ENCODE results near the gene MRGPRF. TPM values are rescaled to one million over a fixed set of nuclear protein-coding genes. Genes with fewer than 3 reads are reported as not detected.

Gene MRGPRF, protein sequence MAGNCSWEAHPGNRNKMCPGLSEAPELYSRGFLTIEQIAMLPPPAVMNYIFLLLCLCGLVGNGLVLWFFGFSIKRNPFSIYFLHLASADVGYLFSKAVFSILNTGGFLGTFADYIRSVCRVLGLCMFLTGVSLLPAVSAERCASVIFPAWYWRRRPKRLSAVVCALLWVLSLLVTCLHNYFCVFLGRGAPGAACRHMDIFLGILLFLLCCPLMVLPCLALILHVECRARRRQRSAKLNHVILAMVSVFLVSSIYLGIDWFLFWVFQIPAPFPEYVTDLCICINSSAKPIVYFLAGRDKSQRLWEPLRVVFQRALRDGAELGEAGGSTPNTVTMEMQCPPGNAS
- total RNA-seq: 209 TPM

DNA sequence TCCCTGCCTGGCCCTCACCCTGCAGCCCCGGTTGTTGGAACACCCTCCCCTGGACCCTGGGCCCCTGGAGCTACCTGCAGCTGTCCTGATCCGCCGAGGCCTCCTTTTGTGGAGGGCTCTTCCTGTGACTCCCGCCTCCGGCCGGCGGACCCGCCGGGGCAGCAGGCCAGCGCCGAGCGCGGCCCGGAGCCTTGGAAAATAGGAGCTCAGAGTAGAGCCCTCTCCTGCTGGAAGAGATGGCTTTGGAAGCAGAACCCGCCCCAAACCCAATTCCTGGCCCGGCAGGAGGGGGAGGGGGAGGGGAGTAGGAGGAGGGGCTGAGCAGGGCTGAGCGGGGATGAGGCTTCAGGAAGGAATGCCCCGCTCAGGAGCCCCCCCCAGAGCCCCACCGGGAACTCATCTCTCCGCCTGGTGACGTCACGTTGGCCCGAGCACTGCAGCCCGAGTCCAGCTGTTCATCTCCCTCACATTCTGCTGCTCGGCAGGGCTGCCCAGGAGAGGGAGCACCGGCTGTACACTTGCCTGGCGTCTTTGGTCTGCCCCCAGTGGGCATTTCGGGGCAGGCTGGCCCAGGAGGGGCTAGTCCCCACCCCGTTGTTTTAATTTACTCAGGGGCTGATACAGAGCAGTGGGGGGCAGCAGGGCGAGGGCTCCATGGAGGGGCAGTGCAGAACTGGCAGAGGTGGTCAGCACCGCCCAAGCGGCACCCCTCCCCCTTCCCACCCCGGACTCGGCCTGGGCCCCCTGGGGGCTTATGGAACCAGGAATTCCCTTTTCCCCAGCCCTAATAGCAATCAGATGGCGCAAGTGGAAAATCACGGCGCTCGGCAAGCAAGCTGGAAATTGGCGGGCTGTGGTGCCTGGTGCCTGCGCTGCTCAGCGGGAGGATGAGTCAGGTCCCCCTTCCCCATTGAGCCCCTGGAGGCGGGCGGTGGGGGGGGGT lies at the start of gene MRGPRF:
TSS of gene MRGPRF (minus strand) at position 238 of the 943 bp plus-strand sequence. CDS start 3,345 bp downstream, outside the sequence.
- Histone ChIP-seq H3K9me3 (no peaks in the 10 kb centered on the region), H3K4me3 (peak within 1 kb of the TSS; percentile 75 to 84), H3K36me3 (peaks cover 0 to 1% of the 10 kb centered on the region in 2 donors), H3K4me1 (peaks cover 11 to 37% of the 10 kb centered on the region in 2 donors), H3K27ac (peak within 1 kb of the TSS; percentile 93 to 95), H3K27me3 (no peaks in the 10 kb centered on the region)
- intact Hi-C loops (cut with DNase I): loop anchor here (1.0 to 10.0 kb wide), 5 partner anchors 31 to 902 kb away; partner anchors contain the start of genes IGHMBP2, MRPL21 and TPCN2
- peak; percentile 82 to 98 for DNase-seq (ENCODE audit: low spot score in 2 of 2)
- TF ChIP-seq, protein P1, sequence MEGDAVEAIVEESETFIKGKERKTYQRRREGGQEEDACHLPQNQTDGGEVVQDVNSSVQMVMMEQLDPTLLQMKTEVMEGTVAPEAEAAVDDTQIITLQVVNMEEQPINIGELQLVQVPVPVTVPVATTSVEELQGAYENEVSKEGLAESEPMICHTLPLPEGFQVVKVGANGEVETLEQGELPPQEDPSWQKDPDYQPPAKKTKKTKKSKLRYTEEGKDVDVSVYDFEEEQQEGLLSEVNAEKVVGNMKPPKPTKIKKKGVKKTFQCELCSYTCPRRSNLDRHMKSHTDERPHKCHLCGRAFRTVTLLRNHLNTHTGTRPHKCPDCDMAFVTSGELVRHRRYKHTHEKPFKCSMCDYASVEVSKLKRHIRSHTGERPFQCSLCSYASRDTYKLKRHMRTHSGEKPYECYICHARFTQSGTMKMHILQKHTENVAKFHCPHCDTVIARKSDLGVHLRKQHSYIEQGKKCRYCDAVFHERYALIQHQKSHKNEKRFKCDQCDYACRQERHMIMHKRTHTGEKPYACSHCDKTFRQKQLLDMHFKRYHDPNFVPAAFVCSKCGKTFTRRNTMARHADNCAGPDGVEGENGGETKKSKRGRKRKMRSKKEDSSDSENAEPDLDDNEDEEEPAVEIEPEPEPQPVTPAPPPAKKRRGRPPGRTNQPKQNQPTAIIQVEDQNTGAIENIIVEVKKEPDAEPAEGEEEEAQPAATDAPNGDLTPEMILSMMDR (IDR thresholded peaks at IDR 0.05): peak; percentile 61 to 83 (median 70)

DNA sequence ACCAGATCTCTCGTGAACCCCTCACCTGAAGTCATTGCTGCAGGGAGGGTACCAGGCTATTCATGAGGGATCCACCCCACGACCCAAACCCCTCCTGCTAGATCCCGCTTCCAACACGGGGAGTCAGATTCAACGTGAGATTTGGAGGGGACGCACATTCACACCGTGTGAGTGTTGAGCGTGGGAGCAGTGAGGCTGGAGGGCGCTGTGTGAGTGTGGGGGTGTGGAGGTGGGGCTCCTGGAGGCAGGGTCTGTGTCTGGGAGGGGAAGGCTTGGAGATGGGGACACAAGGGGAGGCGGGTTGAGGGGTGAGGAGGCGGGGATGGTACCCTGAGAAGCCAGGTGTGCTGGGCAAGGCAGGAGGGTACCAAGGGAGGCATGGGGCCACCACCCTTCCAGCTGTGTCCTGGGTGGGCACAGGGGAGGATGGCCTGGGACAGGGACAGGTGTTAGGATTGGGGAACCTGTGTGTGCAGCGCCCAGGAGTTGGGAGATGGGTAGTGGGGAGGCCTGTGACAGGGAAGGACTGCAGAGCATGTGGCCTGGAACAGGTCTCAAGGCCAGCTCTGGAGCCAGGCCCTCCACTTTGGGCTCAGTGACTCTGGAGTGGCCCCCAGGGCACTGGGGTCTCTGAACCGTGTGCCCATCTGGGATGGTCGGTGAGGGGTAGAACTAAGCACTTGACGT lies 49.3 kb upstream of the MRGPRF start:
- Histone ChIP-seq H3K36me3 (peaks cover 49 to 71% of the 10 kb centered on the region in 2 donors), H3K4me1 (no peaks in the 10 kb centered on the region), H3K27me3 (no peaks in the 10 kb centered on the region), H3K27ac (no peak overlapping the region), H3K9me3 (no peaks in the 10 kb centered on the region), H3K4me3 (no peak overlapping the region)
- DNase-seq (ENCODE audit: low spot score in 2 of 2): no peak
- TF ChIP-seq, protein P1 (IDR thresholded peaks at IDR 0.05): no peak
- intact Hi-C loops (cut with DNase I): no loop called here

DNA sequence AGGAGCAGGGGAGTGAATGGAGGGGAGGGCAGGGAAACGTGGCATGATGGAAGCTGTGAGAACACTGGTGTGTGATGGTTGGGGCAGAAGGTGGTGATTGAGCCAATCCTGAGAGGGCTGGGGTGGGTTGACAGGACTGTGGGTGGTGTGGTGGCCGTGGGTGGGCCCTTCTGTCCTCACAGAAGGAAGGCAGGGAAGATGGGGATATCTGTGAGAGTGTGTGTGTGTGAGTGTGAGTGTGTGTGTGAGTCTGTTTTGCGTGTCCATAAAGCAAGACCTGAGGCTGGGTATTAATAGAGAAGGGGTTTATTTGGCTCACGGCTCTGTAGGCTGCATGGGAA lies 48.6 kb upstream of the MRGPRF start:
- Histone ChIP-seq H3K27me3 (no peaks in the 10 kb centered on the region), H3K36me3 (peaks cover 47 to 68% of the 10 kb centered on the region in 2 donors), H3K4me1 (no peaks in the 10 kb centered on the region), H3K27ac (no peak overlapping the region), H3K4me3 (no peak overlapping the region), H3K9me3 (no peaks in the 10 kb centered on the region)
- intact Hi-C loops (cut with DNase I): no loop called here
- TF ChIP-seq, protein P1 (IDR thresholded peaks at IDR 0.05): no peak
- DNase-seq (ENCODE audit: low spot score in 2 of 2): no peak

DNA sequence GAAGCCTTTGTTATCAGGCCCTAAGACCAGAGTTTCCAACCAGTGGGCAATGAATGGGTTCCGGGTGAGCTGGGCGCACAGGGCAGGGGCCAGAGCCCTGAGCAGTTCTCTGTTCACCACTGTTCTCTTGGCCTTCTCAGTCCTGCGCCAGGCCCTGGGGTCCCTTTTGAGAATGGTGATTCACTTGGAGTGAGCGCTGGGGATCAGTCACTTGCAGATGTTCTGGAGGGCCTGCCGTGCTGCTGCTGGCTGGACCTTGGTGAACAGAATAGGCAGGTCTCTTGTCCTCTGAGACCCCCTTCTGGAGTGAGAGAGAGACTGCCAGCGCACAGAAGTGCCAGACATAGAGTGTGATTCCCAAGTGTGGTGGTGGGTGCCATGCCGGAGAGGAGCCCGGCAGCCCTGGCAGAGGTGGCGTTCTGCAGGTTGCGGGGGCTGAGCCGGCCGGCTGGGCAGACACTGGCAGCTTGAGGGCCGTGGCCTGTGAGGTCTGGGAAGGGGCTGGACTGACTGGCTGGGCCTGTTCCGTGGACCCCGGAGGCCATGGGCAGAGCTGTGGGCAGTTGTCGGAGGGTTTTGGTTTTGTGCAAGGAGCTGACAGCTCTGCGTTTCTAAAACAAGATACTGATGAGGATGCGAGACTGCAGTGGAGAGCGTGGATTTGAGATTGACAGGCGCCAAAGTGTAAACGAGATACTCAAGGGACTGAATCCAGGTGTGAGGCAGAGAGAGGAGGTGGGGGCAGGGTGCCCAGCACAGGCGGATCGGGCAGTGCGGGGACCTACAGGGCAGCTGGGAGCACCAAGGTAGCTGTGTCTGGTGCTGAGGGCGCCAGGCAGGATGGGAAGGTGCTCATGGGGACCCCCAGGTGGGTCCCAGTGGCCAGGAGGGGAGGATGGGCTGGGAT lies 48.0 kb upstream of the MRGPRF start:
- Histone ChIP-seq H3K4me3 (no peak overlapping the region), H3K36me3 (peaks cover 48 to 64% of the 10 kb centered on the region in 2 donors), H3K4me1 (no peaks in the 10 kb centered on the region), H3K27ac (no peak overlapping the region), H3K27me3 (no peaks in the 10 kb centered on the region), H3K9me3 (no peaks in the 10 kb centered on the region)
- DNase-seq (ENCODE audit: low spot score in 2 of 2): no peak
- TF ChIP-seq, protein P1 (IDR thresholded peaks at IDR 0.05): no peak
- intact Hi-C loops (cut with DNase I): no loop called here

Data from ascending aorta (tissue), 2 donors.